ENCODE data around the gene NUDT6.
"Not testable (repeated sequence)": the region's sequence is repeated elsewhere in the genome, so short reads cannot be mapped to it uniquely, and the experiment has no call there.

NUDT6 gene

GRCh38 chr4:122875949-122876348 lies 46.4 kb downstream of the NUDT6 start:
- DNase-seq (ENCODE audit: low read depth), result no peak

- no peak for DNase-seq (ENCODE audit: low read depth)
Observed at GRCh38 chr4:122873821-122874593, 48.4 kb downstream of the NUDT6 start.

- no peak for DNase-seq (ENCODE audit: low read depth)
Observed at GRCh38 chr4:122873146-122873545, 49.3 kb downstream of the NUDT6 start.

DNA sequence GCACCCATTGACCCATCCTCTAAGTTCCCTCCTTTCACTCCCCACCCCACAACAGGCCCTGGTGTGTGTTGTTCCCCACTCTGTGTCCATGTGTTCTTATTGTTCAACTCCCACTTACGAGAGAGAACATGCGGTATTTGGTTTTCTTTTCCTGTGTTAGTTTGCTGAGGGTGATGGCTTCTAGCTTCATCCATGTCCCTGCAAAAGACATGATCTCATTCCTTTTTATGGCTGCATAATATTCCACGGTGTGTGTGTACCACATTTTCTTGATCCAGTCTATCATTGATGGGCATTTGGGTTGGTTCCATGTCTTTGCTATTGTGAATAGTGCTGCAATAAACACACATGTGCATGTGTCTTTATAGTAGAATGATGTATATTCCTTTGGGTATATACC lies 54.2 kb downstream of the NUDT6 start:
- DNase-seq (ENCODE audit: low read depth), result not testable (repeated sequence)

- DNase-seq (ENCODE audit: low read depth), result no peak
Observed at GRCh38 chr4:122865425-122865824, 57.0 kb downstream of the NUDT6 start.

DNA sequence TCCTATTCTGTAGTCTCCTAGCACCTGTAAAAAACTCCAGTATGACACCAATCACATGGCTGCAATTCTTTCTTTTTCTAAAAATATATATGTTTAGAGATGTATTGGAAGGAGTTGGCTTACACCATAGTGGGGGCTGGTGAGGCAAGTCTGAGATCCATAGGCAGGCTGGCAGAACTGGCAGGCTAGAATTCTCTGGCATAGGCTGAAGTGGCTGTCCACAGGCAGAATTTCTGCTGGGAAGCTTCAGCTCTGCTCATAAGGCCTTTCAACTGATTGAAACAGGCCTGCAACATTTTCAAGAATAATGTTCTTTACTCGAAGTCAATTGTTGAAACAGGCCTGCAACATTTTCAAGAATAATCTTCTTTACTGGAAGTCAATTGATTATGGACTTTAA lies 58.8 kb downstream of the NUDT6 start:
- no peak for DNase-seq (ENCODE audit: low read depth)

GRCh38 chr4:122861172-122861943 lies 61.0 kb downstream of the NUDT6 start:
- no peak for DNase-seq (ENCODE audit: low read depth)

DNA sequence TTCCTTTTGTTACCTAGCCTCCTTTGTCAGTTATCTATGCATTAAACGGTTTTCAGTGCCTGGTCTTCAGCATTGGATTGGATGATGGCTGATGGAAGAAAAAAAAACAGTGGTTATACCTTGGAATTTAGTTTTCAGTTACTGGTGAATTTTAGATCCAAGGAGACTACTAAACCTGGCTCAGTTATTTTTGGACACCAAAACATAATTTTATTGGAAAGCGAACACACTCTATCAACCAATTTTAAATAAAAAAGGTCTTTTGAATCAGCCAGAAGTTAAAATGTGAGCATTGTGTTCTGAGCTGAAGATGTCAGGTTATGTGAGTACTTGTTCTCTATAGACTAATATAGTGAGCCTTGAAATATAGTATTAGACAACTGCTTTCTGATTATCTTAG lies 63.7 kb downstream of the NUDT6 start:
- no peak for DNase-seq (ENCODE audit: low read depth)

- DNase-seq (ENCODE audit: low read depth), result no peak
Observed at GRCh38 chr4:122857160-122857559, 65.2 kb downstream of the NUDT6 start.

DNA sequence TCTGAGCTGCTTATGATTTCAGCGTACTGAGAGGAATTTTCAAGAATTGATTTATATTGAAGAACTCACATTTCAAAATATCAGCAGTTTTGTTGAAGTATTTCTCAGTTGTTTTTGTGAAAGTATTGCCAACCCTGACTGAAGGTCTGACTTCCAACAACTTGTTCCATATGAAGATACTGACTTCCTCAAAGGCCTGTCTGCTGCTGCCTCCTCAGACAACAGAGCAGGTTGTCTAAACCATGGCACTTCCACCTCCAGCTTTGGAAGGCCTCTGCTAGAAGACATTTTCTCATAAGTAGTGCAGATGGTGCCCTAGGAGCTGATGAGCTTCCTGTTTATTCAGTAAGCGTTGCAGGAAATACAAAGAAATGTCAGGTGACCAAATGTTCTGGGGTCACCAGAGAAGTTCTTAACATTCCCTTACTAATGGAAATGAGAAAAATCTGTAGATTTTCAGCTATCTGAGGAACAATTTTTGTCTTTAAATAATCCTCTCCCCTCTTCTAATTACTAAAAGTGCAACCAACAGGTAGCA lies 67.0 kb downstream of the NUDT6 start:
- DNase-seq (ENCODE audit: low read depth), result no peak

GRCh38 chr4:122854447-122855352 lies 67.7 kb downstream of the NUDT6 start:
- DNase-seq (ENCODE audit: low read depth), result no peak

DNA sequence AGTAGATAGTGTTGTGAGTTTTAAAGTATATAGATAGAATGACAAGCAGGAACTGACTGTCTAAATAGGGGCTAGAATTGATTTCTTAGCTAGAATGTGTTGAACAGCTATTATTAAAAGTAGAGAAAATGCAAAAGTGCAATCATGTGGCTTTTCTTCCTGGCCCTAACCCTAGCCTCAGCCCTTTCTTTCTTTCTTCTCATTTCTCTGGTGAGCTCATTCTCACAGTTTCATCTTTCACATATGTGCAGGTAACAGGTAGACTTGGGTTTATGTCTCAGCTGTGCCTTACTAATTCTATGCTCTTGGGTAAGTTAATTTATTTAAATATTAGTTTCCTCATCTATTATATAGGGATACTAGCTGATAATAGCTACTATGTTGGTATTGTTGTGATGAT lies 70.8 kb downstream of the NUDT6 start:
- DNase-seq (ENCODE audit: low read depth), result no peak

GRCh38 chr4:122849789-122850188 lies 72.6 kb downstream of the NUDT6 start:
- DNase-seq (ENCODE audit: low read depth), result not testable (repeated sequence)

GRCh38 chr4:122847931-122848330 lies 74.5 kb downstream of the NUDT6 start:
- DNase-seq (ENCODE audit: low read depth), result no peak

- no peak for DNase-seq (ENCODE audit: low read depth)
Observed at GRCh38 chr4:122845760-122846159, 76.6 kb downstream of the NUDT6 start.

DNA sequence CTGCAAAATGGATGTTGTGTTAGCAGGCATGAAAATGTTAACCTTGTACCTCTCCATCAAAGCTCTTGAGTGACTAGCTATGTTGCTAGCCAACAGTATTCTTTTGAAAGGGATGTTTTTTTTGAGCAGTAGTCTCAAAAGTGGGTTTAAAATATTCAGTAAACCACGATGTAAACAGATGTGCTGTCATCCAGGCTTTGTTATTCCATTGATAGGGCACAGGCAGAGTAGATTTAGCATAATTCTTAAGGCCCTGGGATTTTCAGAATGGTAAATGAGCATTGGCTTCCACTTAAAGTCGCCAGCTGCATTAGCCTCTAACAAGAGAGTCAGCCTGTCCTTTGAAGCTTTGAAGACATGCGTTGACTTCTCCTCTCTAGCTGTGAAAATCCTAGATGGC lies 77.3 kb downstream of the NUDT6 start:
- DNase-seq (ENCODE audit: low read depth), result no peak

DNA sequence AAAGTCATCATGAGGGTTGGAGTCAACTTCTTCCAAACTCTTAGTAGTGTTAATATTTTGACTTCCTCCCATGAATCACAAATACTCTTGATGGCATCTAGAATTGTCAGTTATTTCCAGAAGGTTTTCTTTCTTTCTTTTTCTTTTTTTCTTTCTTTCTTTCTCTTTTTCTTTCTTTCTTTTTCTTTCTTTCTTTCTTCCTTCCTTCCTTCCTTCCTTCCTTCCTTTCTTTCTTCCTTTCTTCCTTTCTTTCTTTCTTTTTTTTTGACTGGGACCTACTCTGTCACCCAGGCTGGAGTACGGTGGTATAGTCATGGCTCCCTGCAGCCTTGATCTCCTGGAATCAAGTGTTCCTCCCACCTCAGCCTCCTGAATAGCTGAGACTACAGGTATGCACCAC lies 78.0 kb downstream of the NUDT6 start:
- not testable (repeated sequence) for DNase-seq (ENCODE audit: low read depth)

GRCh38 chr4:122842984-122843531 lies 79.3 kb downstream of the NUDT6 start:
- DNase-seq (ENCODE audit: low read depth), result no peak
